ENCODE data around the gene TUBGCP3.
"Not testable (repeated sequence)": the region's sequence is repeated elsewhere in the genome, so short reads cannot be mapped to it uniquely, and the experiment has no call there.

GRCh38 chr13:112630226-112630625, 42.3 kb upstream of the TUBGCP3 start:
- not testable (repeated sequence) for TF ChIP-seq CTCF (IDR thresholded peaks at IDR 0.05; ENCODE audit: insufficient read depth, low read length, poor library complexity, severe bottlenecking); EZH2phosphoT487 (conservative IDR thresholded peaks at IDR 0.05; ENCODE audit: low read length)

Measured in SU-DHL-6 (cell line).